H9 (cell line): ENCODE results near the gene DIP2C. TPM values are rescaled to one million over a fixed set of nuclear protein-coding genes. Genes with fewer than 3 reads are reported as not detected.

ENCODE experiments used
- DNase-seq: peaks from one replicate; pipeline ENCODE4 v3.0.0-alpha.2; 2017
- H2AFZ ChIP-seq: one replicate; pipeline ENCODE4 v1.6.1; 2013; ENCODE audit warnings: mild to moderate bottlenecking, low read length, control low read depth, moderate library complexity
- H2AK5ac ChIP-seq: 2 replicates; pipeline ENCODE4 v1.6.1; 2013; ENCODE audit warnings: low read length, control low read depth, mixed read lengths; ENCODE audit not compliant: insufficient read length
- H2BK120ac ChIP-seq: one replicate; pipeline ENCODE4 v1.6.1; 2013; ENCODE audit warnings: low read depth, mild to moderate bottlenecking, low read length, control low read depth, inconsistent platforms; ENCODE audit not compliant: poor library complexity, severe bottlenecking
- H2BK12ac ChIP-seq: 2 replicates; pipeline ENCODE4 v1.6.1; 2013; ENCODE audit warnings: low read length, control low read depth, mixed read lengths, low read depth; ENCODE audit not compliant: insufficient read length
- H2BK15ac ChIP-seq: 2 replicates; pipeline ENCODE4 v1.6.1; 2013; ENCODE audit warnings: low read depth, low read length, control low read depth
- H2BK20ac ChIP-seq: one replicate; pipeline ENCODE4 v1.6.1; 2013; ENCODE audit warnings: low read depth, mild to moderate bottlenecking, low read length, control low read depth, inconsistent platforms; ENCODE audit not compliant: poor library complexity, severe bottlenecking
- H2BK5ac ChIP-seq: 2 replicates; pipeline ENCODE4 v1.6.1; 2013; ENCODE audit warnings: low read length, control low read depth, mixed read lengths; ENCODE audit not compliant: insufficient read length
- H3K14ac ChIP-seq: 2 replicates; pipeline ENCODE4 v1.6.1; 2013; ENCODE audit warnings: low read length, control low read depth; ENCODE audit not compliant: insufficient read depth
- H3K18ac ChIP-seq: 2 replicates; pipeline ENCODE4 v1.6.1; 2013; ENCODE audit warnings: low read depth, mild to moderate bottlenecking, mixed read lengths, low read length, control low read depth; ENCODE audit not compliant: insufficient read length
- H3K23ac ChIP-seq: 2 replicates; pipeline ENCODE4 v1.6.1; 2013; ENCODE audit warnings: low read length, control low read depth, mixed read lengths, low read depth; ENCODE audit not compliant: insufficient read length
- H3K23me2 ChIP-seq: 2 replicates; pipeline ENCODE4 v1.6.1; 2013; ENCODE audit warnings: low read depth, mild to moderate bottlenecking, mixed read lengths, low read length, control low read depth; ENCODE audit not compliant: insufficient read length, poor library complexity, severe bottlenecking
- H3K27ac ChIP-seq: 2 replicates; pipeline ENCODE4 v1.5.1; 2013; ENCODE audit warnings: low read length, control low read depth, mixed read lengths, low read depth; ENCODE audit not compliant: insufficient read length
- H3K27me3 ChIP-seq: 2 replicates; pipeline ENCODE4 v1.6.1; 2013; ENCODE audit warnings: low read length, control low read depth, inconsistent platforms; ENCODE audit not compliant: insufficient read depth
- H3K4ac ChIP-seq: 2 replicates; pipeline ENCODE4 v1.6.1; 2013; ENCODE audit warnings: low read depth, mild to moderate bottlenecking, control low read depth, inconsistent platforms, low read length, moderate library complexity
- H3K4me1 ChIP-seq: 2 replicates; pipeline ENCODE4 v1.6.1; 2013; ENCODE audit warnings: low read length, control low read depth, inconsistent platforms; ENCODE audit not compliant: insufficient read depth
- H3K4me2 ChIP-seq: 2 replicates; pipeline ENCODE4 v1.6.1; 2013; ENCODE audit warnings: low read length, control low read depth, mixed read lengths; ENCODE audit not compliant: insufficient read length, insufficient read depth
- H3K56ac ChIP-seq: 2 replicates; pipeline ENCODE4 v1.6.1; 2013; ENCODE audit warnings: low read depth, mild to moderate bottlenecking, mixed read lengths, low read length, control low read depth; ENCODE audit not compliant: insufficient read length
- H3K79me1 ChIP-seq: 2 replicates; pipeline ENCODE4 v1.6.1; 2013; ENCODE audit warnings: low read depth, mild to moderate bottlenecking, moderate library complexity, low read length, control low read depth, inconsistent platforms; ENCODE audit not compliant: insufficient read depth, poor library complexity, severe bottlenecking
- H3K79me2 ChIP-seq: 2 replicates; pipeline ENCODE4 v1.6.1; 2013; ENCODE audit warnings: low read length, control low read depth, inconsistent platforms; ENCODE audit not compliant: insufficient read depth
- H3K9ac ChIP-seq: 2 replicates; pipeline ENCODE4 v1.6.1; 2013; ENCODE audit warnings: low read length, control low read depth, mixed read lengths; ENCODE audit not compliant: insufficient read length; ENCODE audit errors: extremely low read depth
- H3K9me3 ChIP-seq: one replicate; pipeline ENCODE4 v1.6.1; 2013; ENCODE audit warnings: low read depth, low read length, inconsistent platforms; ENCODE audit not compliant: control insufficient read depth
- H3T11ph ChIP-seq: one replicate; pipeline ENCODE4 v1.6.1; 2013; ENCODE audit warnings: mild to moderate bottlenecking, low read length, control low read depth, inconsistent platforms
- H4K20me1 ChIP-seq: one replicate; pipeline ENCODE4 v1.6.1; 2013; ENCODE audit not compliant: control insufficient read depth, insufficient read length, insufficient read depth
- H4K5ac ChIP-seq: 2 replicates; pipeline ENCODE4 v1.6.1; 2013; ENCODE audit warnings: low read depth, mild to moderate bottlenecking, mixed read lengths, low read length, control low read depth; ENCODE audit not compliant: insufficient read length
- H4K8ac ChIP-seq: replicated peaks from 2 replicates; pipeline ENCODE4 v1.6.1; 2013; ENCODE audit warnings: low read length, control low read depth, mixed read lengths, low read depth; ENCODE audit not compliant: insufficient read length
- H4K91ac ChIP-seq: 2 replicates; pipeline ENCODE4 v1.6.1; 2013; ENCODE audit warnings: low read depth, mild to moderate bottlenecking, moderate library complexity, mixed read lengths, low read length, control low read depth; ENCODE audit not compliant: insufficient read length
- H3K27ac Mint-ChIP-seq, 3 experiments: 2 replicates in 2 of 3; 3 replicates in 1 of 3; pipeline ENCODE4 v1.8.0; 2020 to 2021; ENCODE audit warnings: mixed read lengths in 3 of 3, mild to moderate bottlenecking in 1 of 3, moderate library complexity in 1 of 3
- H3K27me3 Mint-ChIP-seq: 2 replicates; pipeline ENCODE4 v1.8.0; 2021; ENCODE audit warnings: low read depth, mild to moderate bottlenecking, moderate library complexity, mixed read lengths
- H3K36me3 Mint-ChIP-seq, 3 experiments: 2 replicates in 2 of 3; 3 replicates in 1 of 3; pipeline ENCODE4 v1.8.0; 2020 to 2021; ENCODE audit warnings: low read depth in 3 of 3, mixed read lengths in 3 of 3; ENCODE audit not compliant: insufficient read depth in 1 of 3
- H3K4me1 Mint-ChIP-seq, 2 experiments: 2 replicates each; pipeline ENCODE4 v1.8.0; 2020; ENCODE audit warnings: mixed read lengths in 2 of 2
- H3K4me3 Mint-ChIP-seq, 2 experiments: 2 replicates in 1 of 2; 3 replicates in 1 of 2; pipeline ENCODE4 v1.8.0; 2020 to 2021; ENCODE audit warnings: mild to moderate bottlenecking in 2 of 2, mixed read lengths in 2 of 2, moderate library complexity in 1 of 2
- H3K9me3 Mint-ChIP-seq, 2 experiments: 2 replicates in 1 of 2; 3 replicates in 1 of 2; pipeline ENCODE4 v1.8.0; 2020; ENCODE audit warnings: mild to moderate bottlenecking in 2 of 2, mixed read lengths in 2 of 2, moderate library complexity in 1 of 2
- WGBS: extraction: QIAGEN DNeasy Blood & Tissue Kit; methylation state at CpG from one replicate; pipeline ENCODE4 v1.1.7; 2013; ENCODE audit warnings: missing lambda C conversion rate, low lambda C conversion rate, mixed read lengths; ENCODE audit not compliant: insufficient read length; ENCODE audit errors: extremely low coverage; 5-methylcytosine and 5-hydroxymethylcytosine counted together
- total RNA-seq: library from RNA; stranded (reverse); gene quantifications from 2 replicates; pipeline ENCODE4 v1.2.1, GENCODE V29; 2021
- TF ChIP-seq, protein P1 (sequence below): fragments of 200-600 bp; sonication (generic); conservative IDR thresholded peaks from 3 replicates; pipeline ENCODE4 v1.8.0; 2021; ENCODE audit warnings: antibody characterized with exemption, mild to moderate bottlenecking

DIP2C gene
- total RNA-seq, 1 experiment from 2014 or later, result 7.9 TPM

DNA sequence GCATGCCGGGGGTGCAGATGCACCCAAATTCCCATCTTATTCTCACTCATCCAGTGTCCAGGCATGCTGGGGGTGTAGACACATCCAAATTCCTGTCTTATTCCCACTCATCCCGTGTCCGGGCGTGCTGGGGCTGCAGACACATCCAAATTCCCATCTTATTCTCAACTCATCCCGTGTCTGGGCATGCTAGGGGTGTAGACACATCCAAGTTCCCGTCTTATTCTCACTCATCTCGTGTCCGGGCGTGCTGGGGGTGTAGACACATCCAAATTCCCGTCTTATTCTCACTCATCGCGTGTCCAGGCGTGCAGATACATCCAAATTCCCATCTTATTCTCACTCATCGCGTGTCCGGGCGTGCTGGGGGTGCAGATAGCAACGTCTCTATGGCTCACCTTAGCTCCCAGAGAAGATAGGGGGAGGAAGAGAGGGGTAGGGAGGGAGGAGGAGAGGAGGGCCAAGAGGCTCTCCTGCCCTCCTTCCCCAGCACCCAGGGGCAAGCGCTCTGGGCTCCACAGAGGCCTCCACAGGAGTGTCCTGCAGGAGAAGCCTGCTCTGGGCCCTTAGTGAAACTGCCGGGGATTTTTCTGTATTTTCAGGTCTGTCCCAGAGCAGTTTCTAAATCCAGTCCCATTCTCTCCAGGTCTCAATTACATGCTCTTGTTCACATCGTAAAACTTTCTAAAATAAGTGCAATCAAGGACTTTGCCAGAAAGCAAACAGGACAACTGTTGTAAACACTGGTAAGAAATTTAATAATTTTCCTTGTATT is 210.8 kb downstream of the DIP2C start:
- DNase-seq, result peak; percentile 22
- TF ChIP-seq, protein P1, sequence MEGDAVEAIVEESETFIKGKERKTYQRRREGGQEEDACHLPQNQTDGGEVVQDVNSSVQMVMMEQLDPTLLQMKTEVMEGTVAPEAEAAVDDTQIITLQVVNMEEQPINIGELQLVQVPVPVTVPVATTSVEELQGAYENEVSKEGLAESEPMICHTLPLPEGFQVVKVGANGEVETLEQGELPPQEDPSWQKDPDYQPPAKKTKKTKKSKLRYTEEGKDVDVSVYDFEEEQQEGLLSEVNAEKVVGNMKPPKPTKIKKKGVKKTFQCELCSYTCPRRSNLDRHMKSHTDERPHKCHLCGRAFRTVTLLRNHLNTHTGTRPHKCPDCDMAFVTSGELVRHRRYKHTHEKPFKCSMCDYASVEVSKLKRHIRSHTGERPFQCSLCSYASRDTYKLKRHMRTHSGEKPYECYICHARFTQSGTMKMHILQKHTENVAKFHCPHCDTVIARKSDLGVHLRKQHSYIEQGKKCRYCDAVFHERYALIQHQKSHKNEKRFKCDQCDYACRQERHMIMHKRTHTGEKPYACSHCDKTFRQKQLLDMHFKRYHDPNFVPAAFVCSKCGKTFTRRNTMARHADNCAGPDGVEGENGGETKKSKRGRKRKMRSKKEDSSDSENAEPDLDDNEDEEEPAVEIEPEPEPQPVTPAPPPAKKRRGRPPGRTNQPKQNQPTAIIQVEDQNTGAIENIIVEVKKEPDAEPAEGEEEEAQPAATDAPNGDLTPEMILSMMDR, result no peak
- H4K20me1 ChIP-seq, result no peaks in the 10 kb centered on the region

More for the DNA sequence above, 210.8 kb downstream of the DIP2C start:
- Histone ChIP-seq H3K4me2 (no peak overlapping the region), H3K4me1 (no peaks in the 10 kb centered on the region), H3K9me3 (no peaks in the 10 kb centered on the region), H2BK5ac (no peak overlapping the region), H3K56ac (no peak overlapping the region), H3K27ac (no peak overlapping the region), H4K8ac (no peak overlapping the region), H3T11ph (no peak overlapping the region), H2BK120ac (no peak overlapping the region), H4K5ac (no peak overlapping the region), H3K27me3 (no peaks in the 10 kb centered on the region), H3K4ac (no peak overlapping the region), H2AFZ (no peak overlapping the region), H2AK5ac (no peak overlapping the region), H4K91ac (no peak overlapping the region), H3K9ac (no peak overlapping the region), H3K18ac (no peak overlapping the region), H2BK20ac (no peak overlapping the region), H3K23me2 (no peaks in the 10 kb centered on the region), H3K79me1 (no peaks in the 10 kb centered on the region), H3K14ac (no peak overlapping the region), H2BK15ac (no peak overlapping the region), H3K23ac (no peak overlapping the region), H3K79me2 (no peaks in the 10 kb centered on the region), H2BK12ac (no peak overlapping the region)
- Mint-ChIP-seq H3K4me1 (no peaks in the 10 kb centered on the region), H3K9me3 (peaks cover 12 to 17% of the 10 kb centered on the region in 2 experiments), H3K36me3 (peaks cover 7 to 19% (median 10%) of the 10 kb centered on the region in 3 experiments), H3K4me3 (peak overlapping the region in 1 of 2 experiments; percentile 43; a peak in 1 of 5 replicates), H3K27ac (no peak overlapping the region), H3K27me3 (peaks cover 3% of the 10 kb centered on the region; the same call in 1 of the 2 replicates)
- no CpG with 5 or more reads among the region's 21 CpGs for WGBS
